Nephron (organoid): ENCODE measurements around the gene TFF3.

Experiments
- H3K27ac Mint-ChIP-seq, 3 experiments: 2 replicates each; pipeline ENCODE4 v1.8.0; 2020; ENCODE audit warnings: mixed read lengths in 3 of 3, mild to moderate bottlenecking in 2 of 3, moderate library complexity in 1 of 3
- H3K27me3 Mint-ChIP-seq: 2 replicates; pipeline ENCODE4 v1.8.0; 2021; ENCODE audit warnings: low read depth, mild to moderate bottlenecking, moderate library complexity, mixed read lengths
- H3K36me3 Mint-ChIP-seq: 2 replicates; pipeline ENCODE4 v1.8.0; 2020; ENCODE audit warnings: low read depth, mixed read lengths
- H3K4me1 Mint-ChIP-seq: 2 replicates; pipeline ENCODE4 v1.8.0; 2020; ENCODE audit warnings: mixed read lengths
- H3K4me3 Mint-ChIP-seq, 3 experiments: 2 replicates each; pipeline ENCODE4 v1.8.0; 2020; ENCODE audit warnings: mild to moderate bottlenecking in 3 of 3, mixed read lengths in 3 of 3, moderate library complexity in 2 of 3
- H3K9me3 Mint-ChIP-seq: 2 replicates; pipeline ENCODE4 v1.8.0; 2020; ENCODE audit warnings: mixed read lengths
- CTCF ChIP-seq, 3 experiments: fragments of 200-600 bp; sonication (generic); IDR thresholded peaks; one replicate each; pipeline ENCODE4 v1.5.0; 2021; ENCODE audit warnings: antibody characterized with exemption in 3 of 3; ENCODE audit not compliant: unreplicated experiment in 3 of 3

The TFF3 gene

GRCh38 chr21:42308161-42308913 is 6.9 kb downstream of the TFF3 start:
- Mint-ChIP-seq H3K27ac (no peak overlapping the region), H3K4me3 (no peak overlapping the region), H3K27me3 (peaks cover 36% of the 10 kb centered on the region), H3K9me3 (no peaks in the 10 kb centered on the region), H3K36me3 (no peaks in the 10 kb centered on the region), H3K4me1 (peaks cover 21% of the 10 kb centered on the region)
- TF ChIP-seq CTCF (IDR thresholded peaks at IDR 0.05; ENCODE audit: unreplicated experiment in 3 of 3), result no peak

GRCh38 chr21:42307106-42307505 is 8.1 kb downstream of the TFF3 start:
- TF ChIP-seq CTCF (IDR thresholded peaks at IDR 0.05; ENCODE audit: unreplicated experiment in 3 of 3), result no peak
- no peak overlapping the region for H3K4me3 Mint-ChIP-seq
- H3K9me3 Mint-ChIP-seq, result no peaks in the 10 kb centered on the region
- no peaks in the 10 kb centered on the region for H3K36me3 Mint-ChIP-seq
- H3K27ac Mint-ChIP-seq, result no peak overlapping the region
- peaks cover 31% of the 10 kb centered on the region for H3K27me3 Mint-ChIP-seq
- H3K4me1 Mint-ChIP-seq, result peaks cover 17% of the 10 kb centered on the region

GRCh38 chr21:42306366-42307035 is 8.7 kb downstream of the TFF3 start:
- peaks cover 25% of the 10 kb centered on the region for H3K27me3 Mint-ChIP-seq
- H3K4me3 Mint-ChIP-seq, result no peak overlapping the region
- H3K27ac Mint-ChIP-seq, result no peak overlapping the region
- H3K9me3 Mint-ChIP-seq, result no peaks in the 10 kb centered on the region
- peaks cover 17% of the 10 kb centered on the region for H3K4me1 Mint-ChIP-seq
- TF ChIP-seq CTCF (IDR thresholded peaks at IDR 0.05; ENCODE audit: unreplicated experiment in 3 of 3), result no peak
- H3K36me3 Mint-ChIP-seq, result no peaks in the 10 kb centered on the region

GRCh38 chr21:42305707-42306147 is 9.5 kb downstream of the TFF3 start:
- no peak for TF ChIP-seq CTCF (IDR thresholded peaks at IDR 0.05; ENCODE audit: unreplicated experiment in 3 of 3)
- H3K9me3 Mint-ChIP-seq, result no peaks in the 10 kb centered on the region
- peaks cover 25% of the 10 kb centered on the region for H3K27me3 Mint-ChIP-seq
- H3K4me1 Mint-ChIP-seq, result peaks cover 17% of the 10 kb centered on the region
- no peaks in the 10 kb centered on the region for H3K36me3 Mint-ChIP-seq
- no peak overlapping the region for H3K4me3 Mint-ChIP-seq
- no peak overlapping the region for H3K27ac Mint-ChIP-seq

- Mint-ChIP-seq H3K27me3 (peaks cover 24% of the 10 kb centered on the region), H3K4me3 (no peak overlapping the region), H3K9me3 (no peaks in the 10 kb centered on the region), H3K27ac (no peak overlapping the region), H3K4me1 (peaks cover 10% of the 10 kb centered on the region), H3K36me3 (no peaks in the 10 kb centered on the region)
- TF ChIP-seq CTCF (IDR thresholded peaks at IDR 0.05; ENCODE audit: unreplicated experiment in 3 of 3), result no peak
Observed at GRCh38 chr21:42304556-42305454, 10.4 kb downstream of the TFF3 start.
